Fibroblast of the aortic adventitia (primary cell): Measurements from ENCODE around the gene RAB43. TPM values are rescaled to one million over a fixed set of nuclear protein-coding genes. Genes with fewer than 3 reads are reported as not detected.
A peak's percentile ranks its signal among the peaks of the same experiment; 100 is the strongest.

Experiments
- DNase-seq: peaks from one replicate; pipeline ENCODE4 v3.0.0-alpha.2; 2010; ENCODE audit warnings: low read depth
- H3K4me3 ChIP-seq: 2 replicates; pipeline ENCODE4 v1.5.1; 2011; ENCODE audit warnings: low read depth, mild to moderate bottlenecking, control low read depth, low read length, moderate library complexity
- total RNA-seq: library from RNA; depleted of rRNA; stranded (reverse); fragments of >200 nt; gene quantifications from 2 replicates; pipeline ENCODE4 v1.2.3, GENCODE V29; 2012; ENCODE audit warnings: low replicate concordance
- TF ChIP-seq, protein P1 (sequence below): IDR thresholded peaks from 2 replicates; pipeline ENCODE4 v1.5.1; 2011; ENCODE audit warnings: mild to moderate bottlenecking, low read length, control low read depth, inconsistent platforms; ENCODE audit not compliant: insufficient read depth

Gene RAB43
- total RNA-seq, 1 donor = 5.1 TPM

DNA sequence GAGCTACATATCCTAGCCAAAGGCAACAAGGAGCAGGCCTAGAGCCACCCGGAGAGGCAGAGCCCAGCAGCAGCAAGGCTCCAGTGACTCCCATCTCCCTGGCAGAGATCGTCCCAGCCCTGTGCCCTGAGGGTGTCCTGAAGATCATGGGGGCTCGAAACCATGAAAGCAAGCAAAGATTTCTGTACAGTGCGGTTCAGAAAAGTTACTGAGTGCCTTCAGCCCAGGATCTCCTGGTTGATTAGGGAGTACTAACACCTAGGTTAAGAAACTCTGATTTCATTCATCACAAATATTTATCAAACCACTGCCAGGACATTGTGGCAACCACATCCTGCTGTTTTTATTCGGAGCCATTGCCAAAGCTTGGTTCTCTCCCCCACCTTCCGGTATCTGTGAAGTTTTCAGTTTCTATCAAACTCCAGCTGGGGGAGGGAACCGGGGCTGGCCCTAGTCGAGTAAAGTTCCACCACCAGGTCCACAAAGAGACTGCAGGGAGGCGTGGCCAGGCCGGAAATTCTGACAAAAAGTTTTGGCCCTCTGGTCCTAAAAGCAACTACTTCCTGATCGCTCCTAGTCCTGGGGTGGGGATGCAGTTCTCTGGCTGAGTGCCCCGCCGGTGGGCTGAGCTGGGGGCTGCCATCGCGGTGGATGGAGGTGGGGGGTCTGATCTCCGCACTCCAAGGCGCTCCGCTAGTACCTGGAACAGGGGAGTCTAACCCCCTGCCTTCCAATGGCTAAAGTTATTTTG is 1.2 kb downstream of the RAB43 start:
- H3K4me3 ChIP-seq = peak overlapping the region; percentile 88
- peak; percentile 84 for DNase-seq
- TF ChIP-seq, protein P1, sequence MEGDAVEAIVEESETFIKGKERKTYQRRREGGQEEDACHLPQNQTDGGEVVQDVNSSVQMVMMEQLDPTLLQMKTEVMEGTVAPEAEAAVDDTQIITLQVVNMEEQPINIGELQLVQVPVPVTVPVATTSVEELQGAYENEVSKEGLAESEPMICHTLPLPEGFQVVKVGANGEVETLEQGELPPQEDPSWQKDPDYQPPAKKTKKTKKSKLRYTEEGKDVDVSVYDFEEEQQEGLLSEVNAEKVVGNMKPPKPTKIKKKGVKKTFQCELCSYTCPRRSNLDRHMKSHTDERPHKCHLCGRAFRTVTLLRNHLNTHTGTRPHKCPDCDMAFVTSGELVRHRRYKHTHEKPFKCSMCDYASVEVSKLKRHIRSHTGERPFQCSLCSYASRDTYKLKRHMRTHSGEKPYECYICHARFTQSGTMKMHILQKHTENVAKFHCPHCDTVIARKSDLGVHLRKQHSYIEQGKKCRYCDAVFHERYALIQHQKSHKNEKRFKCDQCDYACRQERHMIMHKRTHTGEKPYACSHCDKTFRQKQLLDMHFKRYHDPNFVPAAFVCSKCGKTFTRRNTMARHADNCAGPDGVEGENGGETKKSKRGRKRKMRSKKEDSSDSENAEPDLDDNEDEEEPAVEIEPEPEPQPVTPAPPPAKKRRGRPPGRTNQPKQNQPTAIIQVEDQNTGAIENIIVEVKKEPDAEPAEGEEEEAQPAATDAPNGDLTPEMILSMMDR = peak; percentile 54

DNA sequence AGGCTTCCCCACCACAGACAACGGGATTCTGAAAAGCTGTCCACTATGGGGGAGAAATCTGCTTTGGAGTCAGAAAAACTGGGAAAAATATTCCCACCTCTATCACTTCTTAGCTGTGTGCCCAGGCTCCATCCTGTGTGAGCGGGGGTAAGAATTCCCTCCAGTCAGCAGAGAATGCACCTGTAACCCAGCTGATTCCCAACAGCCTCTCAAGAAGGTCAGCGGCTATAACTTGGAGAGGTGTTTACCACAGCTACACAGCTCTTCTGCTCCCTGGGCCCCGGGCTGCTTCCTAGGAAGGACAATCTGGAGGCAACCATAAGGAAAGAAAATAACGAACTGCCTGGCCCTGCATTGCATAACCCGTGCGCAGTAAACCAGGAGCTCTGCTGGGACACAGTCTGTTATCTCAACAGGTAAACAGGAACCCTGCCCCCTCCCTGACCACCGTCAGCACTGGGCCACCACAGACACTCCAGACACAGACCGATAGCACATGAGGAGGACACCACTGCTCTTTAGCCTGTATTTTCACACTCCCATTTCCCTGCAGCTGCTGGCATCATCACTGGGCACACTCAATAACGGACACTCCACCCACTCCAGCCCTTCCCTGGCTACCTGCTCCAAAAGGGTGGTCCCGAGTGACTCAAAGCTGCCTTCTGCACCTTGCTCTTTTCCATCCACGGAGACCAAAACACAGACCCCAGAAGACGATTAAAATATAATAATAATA is 2.1 kb downstream of the RAB43 start:
- peak overlapping the region; percentile 88 for H3K4me3 ChIP-seq
- DNase-seq = no peak
- TF ChIP-seq, protein P1 = no peak

DNA sequence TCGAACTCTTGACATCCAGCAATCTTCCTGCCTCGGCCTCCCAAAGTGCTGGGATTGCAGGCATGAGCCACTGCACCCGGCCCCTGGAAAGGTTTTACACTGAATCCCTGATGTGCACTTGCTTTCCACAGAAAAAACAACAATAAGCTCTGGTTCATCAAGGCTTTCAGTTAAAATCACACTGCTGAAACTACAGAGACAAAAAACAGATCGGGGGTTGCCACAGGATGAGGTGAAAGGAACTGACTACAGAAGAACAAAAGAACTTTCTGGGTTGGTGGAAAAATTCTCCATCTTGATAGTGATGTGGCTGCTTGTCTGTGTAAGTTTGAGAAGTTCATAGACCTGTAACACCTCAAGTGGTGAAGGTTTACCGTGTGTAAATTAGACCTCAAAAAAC is 2.9 kb downstream of the RAB43 start:
- H3K4me3 ChIP-seq = no peak overlapping the region
- DNase-seq = no peak
- TF ChIP-seq, protein P1 = no peak

DNA sequence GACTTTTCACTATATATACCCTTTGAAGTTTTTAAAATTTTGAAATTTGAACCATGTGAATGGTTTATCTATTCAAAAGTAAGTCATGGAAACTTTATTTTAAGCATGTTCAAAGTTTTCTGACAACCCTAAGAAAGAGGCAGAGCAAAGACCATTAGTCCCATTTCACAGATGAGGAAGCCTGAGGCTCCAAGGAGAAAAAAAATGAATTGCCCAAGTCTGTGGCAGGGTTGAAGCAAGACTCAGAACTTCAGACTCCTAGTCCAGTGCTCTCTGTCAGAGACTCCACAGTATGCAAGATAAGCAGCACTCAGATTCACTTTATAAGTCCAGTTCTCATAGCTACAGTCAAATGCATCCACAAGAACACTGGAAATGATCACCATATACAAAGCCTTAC is 4.5 kb downstream of the RAB43 start:
- no peak overlapping the region for H3K4me3 ChIP-seq
- TF ChIP-seq, protein P1 = no peak
- DNase-seq = no peak

DNA sequence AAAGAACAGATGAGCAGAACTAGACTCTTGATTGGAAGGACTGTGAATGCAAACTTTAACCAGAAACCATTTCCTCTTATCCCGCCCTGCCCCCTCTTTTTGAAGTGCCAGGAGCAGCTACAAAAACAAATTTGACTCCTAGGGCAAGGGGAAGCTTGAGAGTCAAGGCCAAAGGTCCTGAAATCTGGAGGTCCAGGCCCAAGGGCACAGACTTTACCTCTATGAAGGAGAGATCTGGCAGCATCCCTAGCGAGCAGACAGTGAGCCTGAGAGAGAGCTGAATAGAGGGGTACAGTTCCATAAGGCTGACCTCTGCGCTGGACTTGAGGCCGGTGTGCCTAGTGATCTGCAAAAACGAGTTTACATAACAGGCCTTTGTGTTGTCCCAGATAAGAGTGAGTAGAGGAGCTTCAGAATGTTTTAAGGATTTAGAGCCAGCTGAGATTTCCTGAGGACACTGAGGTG is 5.1 kb downstream of the RAB43 start:
- DNase-seq = no peak
- H3K4me3 ChIP-seq = no peak overlapping the region
- TF ChIP-seq, protein P1 = no peak

DNA sequence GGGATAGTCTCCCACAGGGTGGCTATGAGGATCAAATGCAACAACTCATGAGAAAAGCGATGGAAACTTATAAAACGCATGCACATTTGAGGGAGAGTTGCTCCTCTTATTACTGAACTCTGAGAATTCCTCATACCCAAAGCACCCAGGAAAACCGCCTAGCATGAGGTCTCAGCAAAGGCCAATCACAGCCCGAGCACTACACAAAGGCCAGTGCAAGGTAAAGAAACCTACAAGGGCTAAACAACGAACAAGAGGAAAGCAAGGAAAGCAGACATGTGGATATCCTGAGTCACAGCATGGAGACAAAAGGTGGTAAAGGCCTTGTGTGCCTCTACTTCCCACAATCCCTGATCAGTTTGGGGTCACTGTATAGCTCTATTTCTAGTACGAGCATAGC is 7.1 kb downstream of the RAB43 start:
- TF ChIP-seq, protein P1 = no peak
- DNase-seq = no peak
- H3K4me3 ChIP-seq = no peak overlapping the region
